ENCODE measurements around the gene PLA2G1B.

PLA2G1B gene

DNA sequence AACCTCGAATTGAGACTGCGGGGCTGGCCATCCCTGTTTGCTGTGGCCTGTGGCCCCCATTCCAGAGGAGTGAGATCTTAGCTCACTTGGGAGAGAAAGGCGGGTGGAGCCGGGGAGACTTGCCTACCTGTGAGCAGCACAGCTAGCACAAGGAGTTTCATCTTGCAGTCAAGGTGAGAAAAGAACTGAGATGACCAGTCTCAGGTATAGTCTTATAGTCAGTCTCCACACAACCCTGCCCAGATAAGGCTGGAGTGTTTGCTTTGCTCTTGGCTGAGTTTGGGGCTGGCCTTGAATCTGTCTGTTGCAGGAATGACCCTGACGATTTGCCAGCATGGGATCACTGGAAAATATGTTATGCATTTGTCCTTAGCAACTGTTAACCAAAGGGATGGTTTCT is at the start of gene PLA2G1B:
TSS of gene PLA2G1B (minus strand) at position 187 of the 400 bp plus-strand sequence. CDS start at position 161, 26 bp downstream.
- no peak for TF ChIP-seq JUND (IDR thresholded peaks at IDR 0.05; ENCODE audit: low read depth)
- no peak for DNase-seq (ENCODE audit: low read depth in 1 of 2, low spot score in 1 of 2)
- in situ Hi-C loops (cut with HindIII; ENCODE audit: low pct_unique_long_range_greater_than_20kb, low sequenced_read_pairs): no loop called here

GRCh38 chr12:120376934-120377572 is 49.5 kb upstream of the PLA2G1B start:
- in situ Hi-C loops (cut with HindIII; ENCODE audit: low pct_unique_long_range_greater_than_20kb, low sequenced_read_pairs): no loop called here
- no peak for DNase-seq (ENCODE audit: low read depth in 1 of 2, low spot score in 1 of 2)
- TF ChIP-seq JUND (IDR thresholded peaks at IDR 0.05; ENCODE audit: low read depth): no peak

GRCh38 chr12:120376416-120376815 is 48.8 kb upstream of the PLA2G1B start:
- TF ChIP-seq JUND (IDR thresholded peaks at IDR 0.05; ENCODE audit: low read depth): no peak
- no peak for DNase-seq (ENCODE audit: low read depth in 1 of 2, low spot score in 1 of 2)
- in situ Hi-C loops (cut with HindIII; ENCODE audit: low pct_unique_long_range_greater_than_20kb, low sequenced_read_pairs): no loop called here

GRCh38 chr12:120376009-120376408 is 48.4 kb upstream of the PLA2G1B start:
- no peak for TF ChIP-seq JUND (IDR thresholded peaks at IDR 0.05; ENCODE audit: low read depth)
- DNase-seq (ENCODE audit: low read depth in 1 of 2, low spot score in 1 of 2): no peak
- in situ Hi-C loops (cut with HindIII; ENCODE audit: low pct_unique_long_range_greater_than_20kb, low sequenced_read_pairs): no loop called here

DNA sequence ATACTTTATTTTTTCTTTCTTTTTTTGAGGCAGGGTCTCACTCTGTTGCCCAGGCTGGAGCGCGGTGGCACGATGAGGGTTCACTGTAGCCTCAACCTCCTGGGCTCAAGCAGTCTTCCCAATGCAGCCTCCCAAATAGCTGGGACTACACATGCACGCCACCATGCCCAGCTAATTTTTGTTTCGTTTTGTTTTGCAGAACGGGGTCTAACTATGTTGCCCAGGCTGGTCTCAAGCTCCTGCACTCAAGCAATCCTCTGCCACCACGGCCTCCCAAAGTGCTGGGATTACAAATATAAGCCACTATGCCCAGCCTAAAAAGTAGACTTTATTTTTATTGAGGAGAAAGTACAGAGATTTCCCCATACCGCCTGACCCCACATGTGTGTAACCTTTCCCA is 46.1 kb upstream of the PLA2G1B start:
- DNase-seq (ENCODE audit: low read depth in 1 of 2, low spot score in 1 of 2): no peak
- TF ChIP-seq JUND (IDR thresholded peaks at IDR 0.05; ENCODE audit: low read depth): no peak

GRCh38 chr12:120370343-120371243 is 43.0 kb upstream of the PLA2G1B start:
- no peak for DNase-seq (ENCODE audit: low read depth in 1 of 2, low spot score in 1 of 2)
- no peak for TF ChIP-seq JUND (IDR thresholded peaks at IDR 0.05; ENCODE audit: low read depth)
- in situ Hi-C loops (cut with HindIII; ENCODE audit: low pct_unique_long_range_greater_than_20kb, low sequenced_read_pairs): no loop called here

More for the DNA sequence above, 46.1 kb upstream of the PLA2G1B start:
- in situ Hi-C loops (cut with HindIII; ENCODE audit: low pct_unique_long_range_greater_than_20kb, low sequenced_read_pairs): no loop called here

- TF ChIP-seq JUND (IDR thresholded peaks at IDR 0.05; ENCODE audit: low read depth): no peak
- no peak for DNase-seq (ENCODE audit: low read depth in 1 of 2, low spot score in 1 of 2)
- in situ Hi-C loops (cut with HindIII; ENCODE audit: low pct_unique_long_range_greater_than_20kb, low sequenced_read_pairs): no loop called here
Observed at GRCh38 chr12:120369603-120370342, 42.2 kb upstream of the PLA2G1B start.

DNA sequence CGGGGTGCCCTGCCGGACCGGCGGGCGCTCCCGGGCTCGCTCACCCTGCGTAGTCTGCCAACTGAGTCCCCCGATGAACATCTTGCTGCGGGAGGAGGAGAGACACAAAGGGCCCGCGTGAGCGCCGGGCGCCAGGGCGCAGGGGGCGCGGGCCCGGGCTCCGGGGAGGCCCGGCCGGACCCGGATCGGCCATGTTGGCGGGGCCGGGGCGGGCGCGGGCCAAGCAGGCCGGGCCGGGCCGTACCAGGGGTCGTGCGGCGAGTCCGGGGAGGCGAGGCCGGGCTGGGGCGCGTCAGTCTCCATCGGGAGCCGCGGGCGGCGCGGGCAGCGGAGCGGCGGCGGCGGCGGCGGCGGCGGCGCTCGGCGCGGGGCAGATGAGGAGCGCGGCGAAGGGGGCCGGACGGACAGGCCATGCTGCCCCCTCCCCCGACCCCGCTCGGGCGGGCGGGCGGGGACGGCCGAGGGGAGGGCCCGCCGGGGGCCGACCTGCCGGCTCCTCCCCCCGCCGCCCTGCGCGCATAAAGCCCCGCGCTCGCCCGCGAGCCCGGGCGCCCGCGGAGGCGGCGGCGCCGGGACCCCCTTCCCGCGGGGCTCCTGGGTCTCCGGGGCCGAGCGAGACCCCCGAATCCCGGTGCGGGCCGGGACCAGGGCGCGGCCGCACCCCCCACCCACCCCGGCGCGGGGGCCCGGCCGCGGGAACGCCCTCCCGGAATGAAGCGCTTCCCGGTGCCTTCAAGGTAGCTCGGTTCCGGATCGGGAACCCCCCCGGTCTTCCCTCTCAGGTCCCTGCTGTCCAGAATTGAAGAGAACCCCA is 41.4 kb upstream of the PLA2G1B start, which contains the start of gene MSI1:
TSS of gene MSI1 (minus strand) at position 376 of the 814 bp plus-strand sequence. CDS start at position 303, 73 bp downstream.
- peak in 1 of 2 experiments; percentile 51 for DNase-seq (ENCODE audit: low read depth in 1 of 2, low spot score in 1 of 2)
- in situ Hi-C loops (cut with HindIII; ENCODE audit: low pct_unique_long_range_greater_than_20kb, low sequenced_read_pairs): no loop called here
- TF ChIP-seq JUND (IDR thresholded peaks at IDR 0.05; ENCODE audit: low read depth): no peak

GRCh38 chr12:120367924-120368788 is 40.6 kb upstream of the PLA2G1B start:
- TF ChIP-seq JUND (IDR thresholded peaks at IDR 0.05; ENCODE audit: low read depth): no peak
- in situ Hi-C loops (cut with HindIII; ENCODE audit: low pct_unique_long_range_greater_than_20kb, low sequenced_read_pairs): no loop called here
- no peak for DNase-seq (ENCODE audit: low read depth in 1 of 2, low spot score in 1 of 2)

GRCh38 chr12:120367233-120367923 is 39.8 kb upstream of the PLA2G1B start:
- no peak for TF ChIP-seq JUND (IDR thresholded peaks at IDR 0.05; ENCODE audit: low read depth)
- in situ Hi-C loops (cut with HindIII; ENCODE audit: low pct_unique_long_range_greater_than_20kb, low sequenced_read_pairs): no loop called here
- DNase-seq (ENCODE audit: low read depth in 1 of 2, low spot score in 1 of 2): peak in 1 of 2 experiments; percentile 38

Measured in T47D (cell line).